Measurements from ENCODE around the gene TREM1.

Gene TREM1

DNA sequence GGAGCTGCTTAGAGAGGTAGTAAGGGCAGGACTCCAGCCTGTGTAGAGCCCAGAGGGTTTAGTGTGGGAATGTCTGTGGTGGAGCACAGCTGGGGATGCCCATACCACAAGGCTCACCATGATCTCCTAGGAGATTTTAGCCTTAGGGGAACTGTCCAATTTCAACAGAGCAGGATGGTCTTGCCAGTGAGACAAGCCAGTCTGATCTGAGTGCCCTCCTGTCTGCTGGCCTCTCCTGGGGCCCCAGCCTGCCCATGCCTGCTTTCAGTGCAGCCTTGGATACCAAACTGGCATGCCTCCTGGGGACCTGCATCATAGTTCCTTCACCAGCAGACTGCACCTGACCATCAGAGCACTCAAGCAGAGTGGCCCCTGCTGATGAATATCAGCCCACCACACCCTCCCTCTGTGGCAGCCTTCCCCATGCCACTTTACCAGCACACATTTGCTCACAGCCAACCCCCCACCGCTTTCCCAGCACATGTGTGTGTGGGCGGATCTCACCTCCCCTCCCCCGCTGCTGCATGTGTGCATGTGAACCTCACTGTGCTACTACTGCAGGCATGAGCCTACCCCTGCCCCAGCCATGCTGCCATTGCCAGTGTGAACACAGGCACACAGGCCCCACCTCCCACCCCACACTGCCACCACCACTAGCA is 7.9 kb upstream of the TREM1 start:
- DNase-seq: no peak

DNA sequence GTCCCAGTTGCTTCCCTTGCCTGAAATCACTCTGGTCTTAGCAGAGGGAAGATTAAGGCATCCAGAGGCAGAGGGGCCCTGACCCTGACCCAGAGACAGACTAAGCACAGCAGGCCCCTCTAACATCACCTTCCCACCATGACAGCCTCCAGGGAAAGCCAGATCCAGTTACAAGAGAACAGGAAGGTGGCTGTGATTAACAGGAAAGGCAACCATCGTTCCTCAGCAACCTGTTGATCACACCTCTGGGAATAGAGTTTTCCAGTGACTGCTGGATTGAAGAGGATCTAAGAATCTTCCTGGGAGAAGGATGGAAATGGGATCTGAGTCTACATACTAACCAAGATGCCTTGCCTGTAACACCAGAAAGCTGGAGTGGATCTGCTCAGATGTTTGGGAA is 5.2 kb upstream of the TREM1 start:
- DNase-seq: no peak

GRCh38 chr6:41289815-41290214 is 3.3 kb upstream of the TREM1 start:
- no peak for DNase-seq

- no peak for DNase-seq
Observed at GRCh38 chr6:41288754-41289129, 2.3 kb upstream of the TREM1 start.

GRCh38 chr6:41288030-41288753 is 1.7 kb upstream of the TREM1 start:
- no peak for DNase-seq

DNA sequence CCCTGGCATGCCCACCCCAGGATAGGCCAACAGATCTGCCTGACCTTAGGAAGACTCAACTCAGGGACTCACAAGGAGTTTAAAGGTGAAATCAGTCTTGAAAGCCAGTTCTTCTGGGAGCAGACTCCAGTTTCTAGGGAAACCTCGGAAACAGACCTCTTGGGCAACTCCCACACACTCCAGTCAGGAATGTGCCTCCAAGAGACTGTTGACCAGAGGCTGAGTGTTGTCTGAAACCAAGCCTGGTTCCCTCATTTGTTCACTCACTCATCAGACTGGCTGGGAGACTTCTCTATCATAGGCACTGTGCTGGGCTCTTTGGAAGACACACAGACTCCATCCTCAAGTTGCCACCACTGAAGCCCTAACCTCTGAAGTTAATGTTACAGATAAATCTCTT is 1.8 kb downstream of the TREM1 start:
- DNase-seq: no peak

- no peak for DNase-seq
Observed at GRCh38 chr6:41283600-41283999, 2.9 kb downstream of the TREM1 start.

GRCh38 chr6:41280381-41281057 is 6.0 kb downstream of the TREM1 start:
- no peak for DNase-seq

GRCh38 chr6:41278699-41279405 is 7.6 kb downstream of the TREM1 start:
- peak; percentile 91 for DNase-seq

GRCh38 chr6:41277605-41278004 is 8.9 kb downstream of the TREM1 start:
- DNase-seq: no peak

GRCh38 chr6:41275489-41275888 is 11.0 kb downstream of the TREM1 start:
- no peak for DNase-seq

- no peak for DNase-seq
Observed at GRCh38 chr6:41274256-41274655, 12.2 kb downstream of the TREM1 start.

DNA sequence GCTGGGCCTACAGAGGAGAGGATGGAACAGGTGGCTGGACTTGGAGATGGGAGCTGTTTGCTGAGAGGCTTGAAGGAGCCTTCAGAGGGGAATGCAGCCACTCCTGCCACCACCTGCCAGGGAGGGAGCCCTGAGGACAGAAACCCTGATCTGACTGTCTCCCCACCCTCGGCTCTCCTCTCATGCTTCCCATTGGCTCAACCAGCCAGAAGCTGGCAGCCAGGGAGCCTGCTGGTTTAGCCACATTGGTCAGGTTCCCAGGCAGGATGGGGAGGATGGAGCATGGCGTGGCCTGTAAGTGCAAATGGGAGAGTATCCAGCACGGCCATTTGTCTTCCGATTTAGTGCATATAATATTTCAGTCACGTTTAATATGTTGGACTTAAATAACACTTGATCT is 12.8 kb downstream of the TREM1 start:
- no peak for DNase-seq

GRCh38 chr6:41272591-41273240 is 13.8 kb downstream of the TREM1 start:
- no peak for DNase-seq

DNA sequence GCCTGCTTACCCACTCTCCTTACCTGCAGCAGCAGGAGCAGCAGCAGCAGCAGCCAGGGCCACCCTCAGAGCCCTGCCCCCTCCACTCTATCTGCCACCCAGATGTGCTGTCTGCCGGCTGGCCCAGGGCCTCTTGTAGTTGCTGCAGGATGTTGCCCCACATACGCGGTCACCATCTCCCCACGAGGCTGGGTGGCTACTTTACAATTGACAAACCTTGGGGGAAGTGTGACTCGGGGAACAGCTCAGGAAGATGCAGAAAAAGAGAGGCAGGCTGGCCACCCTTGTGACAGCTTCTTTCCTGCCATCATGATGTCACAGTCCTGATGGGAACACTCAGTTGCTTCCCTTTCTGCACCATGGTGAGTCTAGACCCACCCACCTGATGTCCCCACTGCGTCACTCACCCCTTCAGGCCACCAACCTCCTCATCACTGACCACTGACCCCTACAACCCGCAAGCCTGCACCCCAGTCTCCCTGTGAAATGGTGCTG is 14.5 kb downstream of the TREM1 start:
- DNase-seq: no peak

GRCh38 chr6:41269716-41270115 is 16.8 kb downstream of the TREM1 start:
- no peak for DNase-seq

DNA sequence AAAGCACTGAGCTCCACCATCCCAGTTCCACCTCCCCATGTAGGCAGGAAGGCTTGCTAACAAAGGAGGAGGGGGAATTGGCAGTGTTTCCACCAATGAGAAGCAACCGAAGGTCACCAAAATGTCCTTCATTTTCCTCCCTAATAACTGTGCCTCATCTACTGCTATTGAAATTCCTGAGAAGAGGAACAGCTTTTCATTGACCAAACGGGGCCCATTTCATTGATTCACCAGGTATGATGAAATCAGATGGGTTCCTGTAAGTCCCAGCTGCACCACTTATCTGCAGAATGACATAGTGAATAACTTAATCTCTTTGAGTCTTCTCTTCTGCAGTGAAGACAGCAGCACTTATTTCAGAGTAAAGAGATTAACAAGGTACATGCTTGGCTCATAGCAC is 17.3 kb downstream of the TREM1 start:
- DNase-seq: no peak

- DNase-seq: no peak
Observed at GRCh38 chr6:41268478-41268877, 18.0 kb downstream of the TREM1 start.

DNA sequence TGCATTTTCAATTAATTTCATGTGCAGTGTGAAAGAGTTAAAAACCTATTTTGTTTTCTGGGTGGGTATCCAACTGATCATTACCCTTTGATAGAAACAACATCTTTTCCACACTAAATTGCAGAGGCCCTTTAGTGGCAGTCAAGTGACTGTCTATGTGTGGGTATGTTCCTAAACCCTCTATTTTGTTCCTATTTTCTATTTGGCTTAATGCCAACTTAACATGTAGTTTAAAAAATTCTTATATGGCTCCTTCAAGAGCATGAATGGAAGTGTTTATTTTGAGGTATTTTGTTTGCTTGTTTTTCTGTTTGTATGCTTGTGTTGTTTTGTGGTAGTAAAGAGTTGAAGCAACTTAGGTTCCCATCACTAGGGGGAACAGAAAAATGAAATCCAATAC is 19.9 kb downstream of the TREM1 start:
- DNase-seq: no peak

DNA sequence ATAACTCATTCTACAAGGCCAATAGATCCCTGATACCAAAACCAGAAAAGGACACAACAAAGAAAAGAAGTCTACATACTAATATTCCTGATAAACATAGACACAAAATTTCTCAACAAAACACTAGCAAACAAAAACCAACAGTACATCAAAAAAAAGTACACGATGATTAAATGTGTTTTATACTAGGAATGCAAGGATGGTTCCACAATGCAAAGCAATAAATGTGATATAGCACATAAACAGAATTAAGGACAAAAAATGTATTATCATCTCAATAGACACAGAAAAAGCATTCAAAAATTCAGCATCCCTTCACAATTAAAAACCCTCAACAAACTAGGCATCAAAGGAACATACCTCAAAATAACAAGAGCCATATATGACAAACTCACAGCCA is 23.2 kb downstream of the TREM1 start:
- no peak for DNase-seq

- DNase-seq: no peak
Observed at GRCh38 chr6:41262401-41262800, 24.1 kb downstream of the TREM1 start.

DNA sequence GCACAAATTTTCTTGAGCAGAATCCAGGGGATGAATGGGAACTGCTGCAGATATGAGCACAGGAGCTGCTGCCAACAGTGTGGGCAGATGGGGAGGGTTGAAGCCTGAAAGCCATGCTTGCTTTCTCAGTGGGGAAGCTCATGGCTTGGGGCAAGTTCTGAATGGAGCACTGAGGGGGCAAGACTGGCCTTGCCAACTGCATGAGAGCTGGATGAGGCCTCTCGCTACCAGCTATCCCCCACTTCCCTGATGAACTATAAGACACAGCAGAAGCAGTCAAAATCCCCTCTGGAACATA is 28.3 kb downstream of the TREM1 start:
- no peak for DNase-seq

Data from NCI-H82 (cell line).